Gastroesophageal sphincter (tissue), 3 donors: ENCODE results near the gene RITA1.

Source experiments
- EP300 ChIP-seq: sonication (generic); formaldehyde crosslinking; IDR thresholded peaks from one replicate; pipeline ENCODE4 v1.6.1; 2017; ENCODE audit warnings: antibody characterized with exemption, mild to moderate bottlenecking
- POLR2AphosphoS5 ChIP-seq: sonication (generic); formaldehyde crosslinking; IDR thresholded peaks from one replicate; pipeline ENCODE4 v1.6.1; 2017; ENCODE audit warnings: antibody characterized with exemption
- TF ChIP-seq, protein P1 (sequence below), 4 experiments: fragments of 200-600 bp in 2 of 4; fragments of 450-650 bp in 2 of 4; sonication (generic) in 1 of 4; IDR thresholded peaks; one replicate each; pipeline ENCODE4 v1.5.1; 2017 to 2019; ENCODE audit warnings: antibody characterized with exemption in 4 of 4, mild to moderate bottlenecking in 2 of 4, moderate library complexity in 2 of 4

DNA sequence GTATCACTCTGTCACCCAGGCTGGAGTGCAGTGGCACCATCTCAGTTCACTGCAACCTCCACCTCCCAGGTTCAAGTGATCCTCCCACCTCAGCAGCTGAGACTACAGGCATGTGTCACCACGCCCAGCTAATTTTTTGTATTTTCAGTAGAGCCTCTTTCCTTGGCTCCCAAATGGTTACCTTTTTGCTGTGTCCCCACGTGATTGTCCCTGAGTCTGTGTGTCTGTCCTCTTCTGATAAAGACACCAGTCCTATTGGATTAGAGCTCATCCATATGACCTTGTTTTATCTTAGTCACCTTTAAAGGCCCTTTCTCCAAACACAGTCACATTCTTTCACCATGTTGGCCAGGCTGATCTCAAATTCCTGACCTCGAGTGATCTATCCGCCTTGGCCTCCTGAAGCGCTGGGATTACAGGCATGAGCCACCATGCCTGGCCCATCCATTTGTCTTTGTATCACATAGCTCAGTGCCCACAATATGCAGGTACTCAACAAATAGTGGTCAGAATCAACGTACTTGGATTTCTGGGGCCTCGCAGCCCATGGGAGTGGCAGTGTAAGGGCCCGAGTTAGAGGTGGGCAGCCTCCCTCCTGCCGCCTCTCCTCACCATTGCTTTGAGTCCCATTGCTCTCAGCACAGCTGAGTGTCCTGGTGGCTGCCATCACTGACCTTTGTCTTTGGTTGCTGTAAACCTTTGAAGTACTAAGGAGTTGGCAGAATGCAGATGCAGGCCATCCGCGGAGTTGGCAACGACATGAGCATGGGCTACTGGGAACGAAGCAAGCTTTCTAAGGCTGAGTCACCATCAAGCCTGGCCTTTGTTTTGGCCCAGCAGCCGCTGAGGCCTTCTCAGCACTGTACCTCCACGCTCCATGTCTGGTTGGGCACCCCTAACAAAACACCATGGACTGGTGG lies 45.1 kb downstream of the RITA1 start:
- TF ChIP-seq EP300 = no peak
- TF ChIP-seq, protein P1, sequence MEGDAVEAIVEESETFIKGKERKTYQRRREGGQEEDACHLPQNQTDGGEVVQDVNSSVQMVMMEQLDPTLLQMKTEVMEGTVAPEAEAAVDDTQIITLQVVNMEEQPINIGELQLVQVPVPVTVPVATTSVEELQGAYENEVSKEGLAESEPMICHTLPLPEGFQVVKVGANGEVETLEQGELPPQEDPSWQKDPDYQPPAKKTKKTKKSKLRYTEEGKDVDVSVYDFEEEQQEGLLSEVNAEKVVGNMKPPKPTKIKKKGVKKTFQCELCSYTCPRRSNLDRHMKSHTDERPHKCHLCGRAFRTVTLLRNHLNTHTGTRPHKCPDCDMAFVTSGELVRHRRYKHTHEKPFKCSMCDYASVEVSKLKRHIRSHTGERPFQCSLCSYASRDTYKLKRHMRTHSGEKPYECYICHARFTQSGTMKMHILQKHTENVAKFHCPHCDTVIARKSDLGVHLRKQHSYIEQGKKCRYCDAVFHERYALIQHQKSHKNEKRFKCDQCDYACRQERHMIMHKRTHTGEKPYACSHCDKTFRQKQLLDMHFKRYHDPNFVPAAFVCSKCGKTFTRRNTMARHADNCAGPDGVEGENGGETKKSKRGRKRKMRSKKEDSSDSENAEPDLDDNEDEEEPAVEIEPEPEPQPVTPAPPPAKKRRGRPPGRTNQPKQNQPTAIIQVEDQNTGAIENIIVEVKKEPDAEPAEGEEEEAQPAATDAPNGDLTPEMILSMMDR (IDR thresholded peaks at IDR 0.05) = no peak
- TF ChIP-seq POLR2AphosphoS5 = no peak
